ENCODE measurements around the gene POLE.

DNA sequence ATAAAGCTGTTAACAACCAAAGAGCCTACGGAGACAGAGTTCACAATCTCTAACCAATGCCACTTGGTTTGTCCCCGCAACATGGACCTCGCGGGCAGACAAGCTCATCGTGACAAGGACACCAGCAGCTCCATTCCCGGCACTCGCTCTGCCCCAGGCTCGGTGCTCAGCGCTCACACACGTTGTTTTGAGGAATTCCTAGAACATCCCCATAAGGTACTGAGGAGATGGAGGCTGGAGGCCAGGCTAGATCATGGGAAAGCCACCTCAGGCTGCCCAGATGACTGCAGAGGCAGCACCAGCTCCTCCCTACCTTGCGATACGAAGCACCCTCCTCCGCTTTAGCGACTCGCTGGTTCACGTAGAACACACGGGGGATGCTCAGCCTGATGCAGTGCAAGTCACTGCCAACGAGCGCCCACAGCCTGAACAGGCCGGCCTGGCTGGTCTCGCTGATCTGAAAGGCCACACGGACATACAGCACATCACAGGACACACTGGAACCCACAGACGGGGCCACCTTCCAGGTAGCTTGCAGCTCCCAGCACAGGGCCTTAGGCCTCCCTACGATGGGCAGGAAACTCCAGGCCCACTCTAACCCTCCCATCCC, 38.4 kb downstream of the POLE start:
- TF ChIP-seq, protein P1, sequence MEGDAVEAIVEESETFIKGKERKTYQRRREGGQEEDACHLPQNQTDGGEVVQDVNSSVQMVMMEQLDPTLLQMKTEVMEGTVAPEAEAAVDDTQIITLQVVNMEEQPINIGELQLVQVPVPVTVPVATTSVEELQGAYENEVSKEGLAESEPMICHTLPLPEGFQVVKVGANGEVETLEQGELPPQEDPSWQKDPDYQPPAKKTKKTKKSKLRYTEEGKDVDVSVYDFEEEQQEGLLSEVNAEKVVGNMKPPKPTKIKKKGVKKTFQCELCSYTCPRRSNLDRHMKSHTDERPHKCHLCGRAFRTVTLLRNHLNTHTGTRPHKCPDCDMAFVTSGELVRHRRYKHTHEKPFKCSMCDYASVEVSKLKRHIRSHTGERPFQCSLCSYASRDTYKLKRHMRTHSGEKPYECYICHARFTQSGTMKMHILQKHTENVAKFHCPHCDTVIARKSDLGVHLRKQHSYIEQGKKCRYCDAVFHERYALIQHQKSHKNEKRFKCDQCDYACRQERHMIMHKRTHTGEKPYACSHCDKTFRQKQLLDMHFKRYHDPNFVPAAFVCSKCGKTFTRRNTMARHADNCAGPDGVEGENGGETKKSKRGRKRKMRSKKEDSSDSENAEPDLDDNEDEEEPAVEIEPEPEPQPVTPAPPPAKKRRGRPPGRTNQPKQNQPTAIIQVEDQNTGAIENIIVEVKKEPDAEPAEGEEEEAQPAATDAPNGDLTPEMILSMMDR (IDR thresholded peaks at IDR 0.05): no peak
- no peak for TF ChIP-seq ZFX (IDR thresholded peaks at IDR 0.05; ENCODE audit: borderline replicate concordance)

All from 22Rv1 (cell line).